KMS-11 (cell line): Measurements from ENCODE around the gene ADPGK.

Source experiments
- H2AFZ ChIP-seq: fragments of 200-600 bp; sonication (generic); 2 replicates; pipeline ENCODE4 v1.6.1; 2016; ENCODE audit warnings: antibody characterized with exemption, mixed run types, low read depth
- H3K27ac ChIP-seq: fragments of 200-600 bp; sonication (generic); 2 replicates; pipeline ENCODE4 v1.6.1; 2016; ENCODE audit warnings: mild to moderate bottlenecking, mixed run types
- H3K27me3 ChIP-seq: fragments of 200-600 bp; sonication (generic); 2 replicates; pipeline ENCODE4 v1.6.1; 2017; ENCODE audit warnings: mild to moderate bottlenecking, low read depth, mixed run types, moderate library complexity; ENCODE audit not compliant: insufficient read depth
- H3K36me3 ChIP-seq: fragments of 200-600 bp; sonication (generic); 2 replicates; pipeline ENCODE4 v1.6.1; 2017; ENCODE audit warnings: mild to moderate bottlenecking, mixed run types; ENCODE audit not compliant: insufficient read depth
- H3K4me1 ChIP-seq: fragments of 200-600 bp; sonication (generic); 2 replicates; pipeline ENCODE4 v1.6.1; 2016; ENCODE audit warnings: mild to moderate bottlenecking, low read depth, mixed run types; ENCODE audit not compliant: poor library complexity, severe bottlenecking
- H3K4me2 ChIP-seq: fragments of 200-600 bp; sonication (generic); 2 replicates; pipeline ENCODE4 v1.7.0; 2016; ENCODE audit warnings: mild to moderate bottlenecking, mixed run types
- H3K4me3 ChIP-seq: fragments of 200-600 bp; sonication (generic); IDR thresholded peaks from 2 replicates; pipeline ENCODE4 v1.6.1; 2017; ENCODE audit warnings: low read depth, low read length, mixed read lengths; ENCODE audit not compliant: insufficient read depth
- H3K79me2 ChIP-seq: fragments of 200-600 bp; sonication (generic); 2 replicates; pipeline ENCODE4 v1.6.1; 2016; ENCODE audit warnings: low read depth, mixed run types; ENCODE audit not compliant: insufficient read depth
- H3K9ac ChIP-seq: fragments of 200-600 bp; sonication (generic); 2 replicates; pipeline ENCODE4 v1.6.1; 2016; ENCODE audit warnings: mild to moderate bottlenecking, mixed run types
- H4K20me1 ChIP-seq: fragments of 200-600 bp; sonication (generic); 2 replicates; pipeline ENCODE4 v1.6.1; 2016; ENCODE audit warnings: mild to moderate bottlenecking, mixed run types; ENCODE audit not compliant: insufficient read depth
- TF ChIP-seq, protein P1 (sequence below): fragments of 200-600 bp; sonication (generic); conservative IDR thresholded peaks from 2 replicates; pipeline ENCODE4 v1.6.1; 2017; ENCODE audit warnings: low read depth, mild to moderate bottlenecking, antibody characterized with exemption, low read length, moderate library complexity, mixed read lengths

ADPGK gene

DNA sequence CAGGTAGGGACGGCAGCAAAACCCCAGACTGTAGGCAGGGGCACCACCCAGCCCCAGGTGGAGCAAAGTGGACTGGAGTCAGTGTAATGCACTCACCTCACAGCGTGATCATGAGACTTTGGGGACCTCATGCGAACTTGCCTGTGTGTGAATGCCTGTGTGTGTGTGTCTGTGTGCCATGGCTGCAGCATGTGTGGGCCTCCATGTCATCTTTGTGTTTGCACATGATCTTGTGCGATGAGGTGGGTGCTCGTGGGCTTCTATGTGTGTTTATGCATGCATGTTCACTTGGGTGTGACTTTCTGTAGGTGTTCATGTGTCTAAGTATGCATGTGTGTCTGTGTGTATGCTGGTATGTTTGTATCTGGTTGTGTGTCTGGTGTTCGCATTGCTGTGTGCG is 41.2 kb upstream of the ADPGK start:
- no peak overlapping the region for H3K9ac ChIP-seq
- TF ChIP-seq, protein P1, sequence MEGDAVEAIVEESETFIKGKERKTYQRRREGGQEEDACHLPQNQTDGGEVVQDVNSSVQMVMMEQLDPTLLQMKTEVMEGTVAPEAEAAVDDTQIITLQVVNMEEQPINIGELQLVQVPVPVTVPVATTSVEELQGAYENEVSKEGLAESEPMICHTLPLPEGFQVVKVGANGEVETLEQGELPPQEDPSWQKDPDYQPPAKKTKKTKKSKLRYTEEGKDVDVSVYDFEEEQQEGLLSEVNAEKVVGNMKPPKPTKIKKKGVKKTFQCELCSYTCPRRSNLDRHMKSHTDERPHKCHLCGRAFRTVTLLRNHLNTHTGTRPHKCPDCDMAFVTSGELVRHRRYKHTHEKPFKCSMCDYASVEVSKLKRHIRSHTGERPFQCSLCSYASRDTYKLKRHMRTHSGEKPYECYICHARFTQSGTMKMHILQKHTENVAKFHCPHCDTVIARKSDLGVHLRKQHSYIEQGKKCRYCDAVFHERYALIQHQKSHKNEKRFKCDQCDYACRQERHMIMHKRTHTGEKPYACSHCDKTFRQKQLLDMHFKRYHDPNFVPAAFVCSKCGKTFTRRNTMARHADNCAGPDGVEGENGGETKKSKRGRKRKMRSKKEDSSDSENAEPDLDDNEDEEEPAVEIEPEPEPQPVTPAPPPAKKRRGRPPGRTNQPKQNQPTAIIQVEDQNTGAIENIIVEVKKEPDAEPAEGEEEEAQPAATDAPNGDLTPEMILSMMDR = no peak
- H3K4me3 ChIP-seq = no peak overlapping the region
- no peaks in the 10 kb centered on the region for H3K36me3 ChIP-seq
- H3K27ac ChIP-seq = no peak overlapping the region
- H3K27me3 ChIP-seq = no peaks in the 10 kb centered on the region
- peaks cover 12% of the 10 kb centered on the region for H3K4me1 ChIP-seq
- H3K79me2 ChIP-seq = no peaks in the 10 kb centered on the region
- H2AFZ ChIP-seq = no peak overlapping the region
- no peak overlapping the region for H3K4me2 ChIP-seq
- no peaks in the 10 kb centered on the region for H4K20me1 ChIP-seq

DNA sequence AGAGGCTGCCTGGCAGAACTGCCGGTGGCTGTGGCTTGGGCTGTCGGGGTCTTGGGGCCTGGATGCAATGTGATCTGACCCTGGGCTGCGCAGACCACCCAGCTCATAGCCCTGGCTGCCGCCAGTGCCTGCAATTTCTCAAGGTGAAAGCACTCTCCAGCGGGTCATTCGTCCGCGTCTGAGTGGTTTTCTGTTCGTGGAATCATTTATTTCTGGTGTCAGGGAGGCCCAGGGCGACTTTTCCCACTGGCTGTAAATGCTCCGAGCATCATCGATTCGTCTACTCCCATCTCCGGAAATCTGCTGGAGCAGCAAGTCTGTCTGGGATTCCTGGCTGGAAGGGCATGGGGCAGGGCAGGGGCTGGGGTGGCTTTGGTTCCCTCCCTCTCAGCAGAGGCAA is 40.6 kb upstream of the ADPGK start:
- Histone ChIP-seq H2AFZ (no peak overlapping the region), H3K4me3 (no peak overlapping the region), H3K27me3 (no peaks in the 10 kb centered on the region), H3K79me2 (no peaks in the 10 kb centered on the region), H3K4me1 (peaks cover 12% of the 10 kb centered on the region), H3K4me2 (no peak overlapping the region), H3K27ac (no peak overlapping the region), H3K9ac (no peak overlapping the region), H3K36me3 (no peaks in the 10 kb centered on the region), H4K20me1 (no peaks in the 10 kb centered on the region)
- TF ChIP-seq, protein P1 = no peak

DNA sequence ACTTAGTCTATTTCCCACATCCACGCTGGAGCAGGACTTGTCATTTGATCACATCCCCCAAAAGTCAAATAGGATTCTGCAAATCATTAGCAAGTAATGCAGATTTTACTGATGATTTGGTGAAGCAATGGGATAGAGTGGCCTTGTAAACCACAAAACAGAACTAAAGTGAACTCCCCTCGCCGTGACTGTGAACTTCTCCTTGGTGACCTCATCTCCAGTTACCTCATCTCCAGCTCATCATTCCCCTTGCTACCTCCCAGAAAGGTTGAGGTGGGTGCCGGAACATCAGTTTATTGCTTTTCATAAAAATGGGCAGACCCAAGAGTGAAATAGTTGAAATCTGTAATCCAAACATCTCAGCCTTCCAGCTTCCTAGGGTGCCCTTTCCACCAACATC is 36.7 kb upstream of the ADPGK start:
- Histone ChIP-seq H3K4me1 (no peaks in the 10 kb centered on the region), H3K4me2 (no peak overlapping the region), H3K79me2 (no peaks in the 10 kb centered on the region), H3K27me3 (no peaks in the 10 kb centered on the region), H3K27ac (no peak overlapping the region), H3K36me3 (no peaks in the 10 kb centered on the region), H3K9ac (no peak overlapping the region), H4K20me1 (no peaks in the 10 kb centered on the region), H2AFZ (no peak overlapping the region), H3K4me3 (no peak overlapping the region)
- TF ChIP-seq, protein P1 = no peak

DNA sequence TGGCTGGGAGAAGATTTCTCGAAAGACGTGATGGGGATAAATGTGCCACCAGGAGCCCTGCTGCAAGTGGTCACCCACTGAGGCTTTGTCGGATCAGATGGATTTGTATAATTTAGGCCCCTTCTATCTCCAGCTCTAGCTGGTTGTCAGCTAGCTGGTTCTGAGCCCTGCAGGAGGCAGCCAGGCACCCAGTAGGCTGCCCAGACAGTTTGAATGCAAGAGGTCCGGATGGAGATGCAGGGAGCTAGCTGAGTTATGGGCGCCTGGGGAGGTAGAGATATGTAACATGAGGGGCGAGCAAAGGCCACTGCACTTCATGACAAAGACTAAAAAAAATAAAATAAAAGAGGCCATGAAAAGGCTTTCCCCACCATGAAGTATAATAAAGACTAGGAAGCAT is 35.1 kb upstream of the ADPGK start:
- Histone ChIP-seq H3K4me2 (no peak overlapping the region), H2AFZ (no peak overlapping the region), H3K9ac (no peak overlapping the region), H3K79me2 (no peaks in the 10 kb centered on the region), H3K27me3 (no peaks in the 10 kb centered on the region), H3K36me3 (no peaks in the 10 kb centered on the region), H4K20me1 (no peaks in the 10 kb centered on the region), H3K27ac (no peak overlapping the region), H3K4me3 (no peak overlapping the region), H3K4me1 (no peaks in the 10 kb centered on the region)
- TF ChIP-seq, protein P1 = no peak
